Stimulated activated CD8-positive, alpha-beta memory T cell treated with anti-CD3 and anti-CD28 coated beads, Interleukin-15, amount 100 ng/mL, for 4 hours (primary cell): ENCODE results near the gene MLXIP.

Experiments
- DNase-seq, 2 donors: peaks; one replicate each; pipeline ENCODE4 v3.0.0-alpha.2; 2020; ENCODE audit warnings: low read depth in 2 of 2

MLXIP gene

GRCh38 chr12:122079532-122080081 is 1.1 kb downstream of the MLXIP start:
- no peak for DNase-seq

GRCh38 chr12:122080149-122081082 is 1.9 kb downstream of the MLXIP start:
- DNase-seq: no peak

- no peak for DNase-seq
Measured at GRCh38 chr12:122081083-122081696, 2.6 kb downstream of the MLXIP start.

GRCh38 chr12:122081697-122082221 is 3.2 kb downstream of the MLXIP start:
- DNase-seq: no peak

- DNase-seq: no peak
Measured at GRCh38 chr12:122082621-122083356, 4.2 kb downstream of the MLXIP start.

GRCh38 chr12:122084857-122085405 is 6.4 kb downstream of the MLXIP start:
- no peak for DNase-seq

- no peak for DNase-seq
Measured at GRCh38 chr12:122085591-122085990, 7.0 kb downstream of the MLXIP start.

- DNase-seq: no peak
Measured at GRCh38 chr12:122086116-122086515, 7.6 kb downstream of the MLXIP start.

- DNase-seq: no peak
Measured at GRCh38 chr12:122086641-122087285, 8.2 kb downstream of the MLXIP start.

GRCh38 chr12:122087431-122088178 is 9.0 kb downstream of the MLXIP start:
- no peak for DNase-seq

GRCh38 chr12:122088179-122088810 is 9.7 kb downstream of the MLXIP start:
- no peak for DNase-seq

GRCh38 chr12:122089077-122089476 is 10.5 kb downstream of the MLXIP start:
- no peak for DNase-seq

GRCh38 chr12:122090759-122091515 is 12.4 kb downstream of the MLXIP start:
- no peak for DNase-seq

- DNase-seq: no peak
Measured at GRCh38 chr12:122093098-122093883, 14.7 kb downstream of the MLXIP start.

- no peak for DNase-seq
Measured at GRCh38 chr12:122094137-122094734, 15.7 kb downstream of the MLXIP start.

- DNase-seq: no peak
Measured at GRCh38 chr12:122094735-122095631, 16.4 kb downstream of the MLXIP start.

- no peak for DNase-seq
Measured at GRCh38 chr12:122096014-122096413, 17.5 kb downstream of the MLXIP start.
